HL-60 (cell line): ENCODE data around the gene PRIM1.

ENCODE experiments used
- CTCF ChIP-seq: IDR thresholded peaks from one replicate; pipeline ENCODE4 v1.5.1; 2011; ENCODE audit warnings: low read length, control low read depth, inconsistent platforms; ENCODE audit not compliant: insufficient read depth
- GABPA ChIP-seq: IDR thresholded peaks from 2 replicates; pipeline ENCODE4 v1.6.1; 2012; ENCODE audit warnings: low read depth
- POLR2AphosphoS5 ChIP-seq: IDR thresholded peaks from 2 replicates; pipeline ENCODE4 v1.6.1; 2012; ENCODE audit warnings: low read depth
- REST ChIP-seq: IDR thresholded peaks from 2 replicates; pipeline ENCODE4 v1.6.1; 2012; ENCODE audit warnings: low read depth; ENCODE audit not compliant: insufficient replicate concordance
- SPI1 ChIP-seq: IDR thresholded peaks from 2 replicates; pipeline ENCODE4 v1.6.1; 2012; ENCODE audit warnings: low read depth, mild to moderate bottlenecking, borderline replicate concordance

- no peak for TF ChIP-seq CTCF
- peak; percentile 51 for TF ChIP-seq POLR2AphosphoS5
- peak; percentile 54 for TF ChIP-seq REST
- TF ChIP-seq SPI1, result no peak
- TF ChIP-seq GABPA, result no peak; the same call in 1 of the 2 replicates
Measured at GRCh38 chr12:56687223-56688128, 64.6 kb downstream of the PRIM1 start.
